EH (cell line): ENCODE measurements around the gene FAM240B.

Source experiments
- DNase-seq: peaks from one replicate; pipeline ENCODE4 v3.0.0-alpha.2; 2015; ENCODE audit warnings: low read depth

FAM240B gene

GRCh38 chr9:38668791-38669466 lies 51.0 kb downstream of the FAM240B start:
- DNase-seq, result no peak

GRCh38 chr9:38662763-38663593 lies 57.0 kb downstream of the FAM240B start:
- DNase-seq, result peak; percentile 15

DNA sequence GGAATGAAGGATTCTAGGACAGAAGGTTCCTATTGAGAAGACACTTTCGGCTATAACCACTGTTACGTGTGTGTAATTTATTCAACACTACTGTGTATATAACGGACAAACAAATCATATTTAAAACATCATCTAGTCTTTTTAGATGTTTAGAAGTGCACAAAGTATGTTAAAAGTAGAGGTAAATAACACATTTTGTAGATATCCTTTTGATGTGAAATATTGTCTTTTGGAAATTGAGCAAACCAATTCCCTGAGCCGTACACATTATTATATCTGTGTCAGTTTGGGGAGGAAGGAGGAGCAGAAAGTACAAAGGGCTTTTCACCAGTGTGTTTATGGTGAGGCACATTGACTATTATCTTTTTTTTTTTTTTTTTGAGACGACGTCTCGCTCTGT lies 60.4 kb downstream of the FAM240B start:
- DNase-seq, result no peak

GRCh38 chr9:38656896-38657295 lies 63.0 kb downstream of the FAM240B start:
- no peak for DNase-seq

- DNase-seq, result no peak
Measured at GRCh38 chr9:38652486-38652885, 67.4 kb downstream of the FAM240B start.

DNA sequence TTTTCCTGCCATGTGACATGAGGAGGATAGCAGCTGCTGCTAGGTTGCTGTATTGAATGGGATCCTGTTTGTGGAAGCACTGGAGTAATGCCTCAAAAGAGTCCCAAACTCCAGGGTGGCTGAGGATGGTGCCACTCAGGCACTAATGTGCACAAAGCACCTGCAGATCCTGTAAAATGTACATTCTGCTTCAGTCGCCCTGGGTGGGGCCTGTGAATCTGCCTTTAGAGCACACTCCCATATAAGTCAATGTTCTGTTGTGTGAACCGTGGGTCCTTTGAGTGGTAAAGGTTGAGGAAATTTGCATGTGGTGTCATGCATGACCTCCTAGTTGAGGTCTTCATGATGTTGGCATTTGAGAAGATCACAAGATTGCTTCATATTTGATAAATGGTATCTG lies 67.9 kb downstream of the FAM240B start:
- DNase-seq, result no peak

GRCh38 chr9:38651400-38652042 lies 68.4 kb downstream of the FAM240B start:
- no peak for DNase-seq

DNA sequence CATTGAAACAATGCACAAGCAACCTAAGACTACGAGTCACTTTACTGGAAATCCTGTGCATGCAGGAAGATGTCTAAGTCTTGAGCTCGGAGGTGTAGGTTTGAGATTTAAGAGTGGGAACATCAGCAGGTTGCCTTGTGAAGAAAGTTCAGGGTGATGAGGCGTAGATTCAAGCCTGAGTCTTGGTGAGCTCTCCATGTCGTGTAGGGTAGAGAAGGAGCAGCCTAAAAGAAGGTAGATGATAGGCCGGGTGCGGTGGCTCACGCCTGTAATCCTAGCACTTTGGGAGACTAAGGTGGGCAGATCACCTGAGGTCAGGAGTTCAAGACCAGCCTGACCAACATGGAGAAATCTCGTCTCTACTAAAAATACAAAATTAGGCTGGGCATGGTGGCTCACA lies 69.4 kb downstream of the FAM240B start:
- DNase-seq, result no peak

DNA sequence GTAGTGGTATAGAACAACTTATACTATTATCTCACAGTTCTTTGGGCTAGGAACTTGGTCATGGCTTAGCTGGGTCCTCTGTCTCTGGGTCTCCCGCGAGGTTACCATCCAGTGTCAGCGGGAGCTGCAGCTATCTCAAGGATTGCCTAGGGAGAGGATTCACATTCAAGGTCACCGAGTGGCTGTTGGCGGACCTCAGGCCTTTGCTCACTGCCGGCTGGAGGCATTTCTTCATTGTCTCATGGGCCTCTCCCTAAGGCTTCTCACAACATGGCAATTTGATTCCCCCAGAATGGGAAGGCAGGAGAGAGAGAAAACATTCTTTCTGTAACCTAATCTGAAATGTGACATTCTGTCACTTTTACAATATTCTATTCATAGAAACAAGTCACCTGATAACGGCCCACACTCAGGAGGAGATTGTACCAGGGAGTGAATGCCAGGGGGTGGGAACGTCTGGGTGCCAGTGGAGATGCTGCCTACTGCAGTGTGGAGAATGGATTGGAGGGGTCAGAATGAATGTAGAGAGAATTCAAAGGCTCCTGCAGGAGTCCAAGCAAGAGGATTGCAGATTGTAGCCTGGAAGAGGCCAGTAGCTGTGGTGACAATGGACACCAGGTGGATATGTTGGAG lies 70.1 kb downstream of the FAM240B start:
- DNase-seq, result no peak

GRCh38 chr9:38644601-38645000 lies 75.3 kb downstream of the FAM240B start:
- no peak for DNase-seq
